HG02981 (cell line): Measurements from ENCODE around the gene MYL7.

Experiments used
- ATAC-seq: cut with Tn5 transposase; IDR thresholded peaks from one replicate; pipeline ENCODE4 v1.9.1; 2021; ENCODE audit warnings: mild to moderate bottlenecking, moderate library complexity; ENCODE audit not compliant: unreplicated experiment

MYL7 gene

GRCh38 chr7:44150966-44151941 is 10.1 kb upstream of the MYL7 start:
- no peak for ATAC-seq

GRCh38 chr7:44150466-44150832 is 9.3 kb upstream of the MYL7 start:
- no peak for ATAC-seq

DNA sequence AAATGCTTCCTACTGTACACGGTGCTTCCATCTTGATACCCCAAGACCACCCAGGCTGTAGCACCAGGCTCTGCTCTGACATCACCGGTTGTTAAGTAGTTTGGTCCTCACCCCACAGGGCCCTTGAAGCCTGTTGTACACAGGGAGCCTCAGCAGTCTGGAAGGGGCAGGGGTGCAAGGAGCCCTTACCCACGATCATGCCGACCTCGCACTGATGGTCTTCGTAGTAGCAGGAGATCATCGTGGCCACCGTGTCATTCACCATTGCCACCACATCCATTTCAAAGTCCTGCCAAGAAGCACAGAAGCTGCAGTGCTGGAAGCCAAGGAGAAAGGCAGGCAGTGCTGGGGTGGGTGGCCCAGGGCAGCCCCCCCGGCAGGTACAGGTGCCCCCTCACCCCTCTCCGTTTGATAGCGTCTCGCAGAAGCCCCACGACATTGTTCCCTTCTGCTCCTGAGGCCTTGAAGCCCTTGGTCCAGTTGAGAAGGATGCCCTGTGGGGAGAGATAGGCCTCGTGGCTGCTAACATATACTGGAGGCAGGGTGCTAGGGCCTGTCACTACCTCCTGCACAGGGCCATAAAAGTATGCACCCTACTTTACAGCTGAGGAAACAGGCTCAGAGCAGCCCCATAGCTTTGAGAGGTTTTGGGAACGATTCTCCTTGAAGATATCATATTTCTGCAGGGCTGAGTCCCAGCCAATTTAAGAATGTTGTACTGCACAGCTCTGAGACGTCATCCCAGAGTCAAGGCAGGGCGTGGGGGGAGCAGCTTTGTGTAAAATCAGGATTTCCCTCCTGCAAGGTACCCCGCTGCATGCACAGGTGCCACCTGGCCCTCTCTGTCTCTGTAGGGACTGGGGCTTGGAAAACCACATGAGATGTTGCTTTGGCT is 8.7 kb upstream of the MYL7 start:
- no peak for ATAC-seq

DNA sequence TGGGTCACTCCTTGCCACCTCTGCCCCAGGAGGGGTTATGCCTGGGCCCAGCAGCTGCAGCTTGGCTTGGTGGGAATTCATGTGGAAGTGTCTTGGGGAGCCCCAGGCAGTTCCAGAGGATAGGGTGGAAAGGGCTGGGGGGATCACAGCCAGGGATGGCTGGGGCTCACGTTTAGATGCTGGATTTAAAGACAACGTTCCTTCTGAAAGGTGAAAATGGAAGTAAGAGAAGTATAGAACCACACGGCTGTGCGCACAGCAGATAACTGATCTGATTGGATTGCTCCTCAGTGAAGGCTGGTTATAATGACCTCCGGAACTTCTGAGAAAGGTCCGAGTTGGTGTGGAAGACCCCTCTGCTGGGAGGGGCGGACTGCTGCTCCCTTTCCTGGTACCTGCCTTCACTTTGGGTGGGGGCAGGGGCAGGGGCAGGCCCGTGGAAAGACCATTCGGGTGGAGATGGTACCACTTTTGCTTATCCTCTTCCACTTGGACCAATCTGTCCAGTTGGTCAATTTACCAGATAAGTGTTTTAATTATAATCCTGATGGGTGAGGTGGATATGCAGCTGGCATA is 7.9 kb upstream of the MYL7 start:
- no peak for ATAC-seq

DNA sequence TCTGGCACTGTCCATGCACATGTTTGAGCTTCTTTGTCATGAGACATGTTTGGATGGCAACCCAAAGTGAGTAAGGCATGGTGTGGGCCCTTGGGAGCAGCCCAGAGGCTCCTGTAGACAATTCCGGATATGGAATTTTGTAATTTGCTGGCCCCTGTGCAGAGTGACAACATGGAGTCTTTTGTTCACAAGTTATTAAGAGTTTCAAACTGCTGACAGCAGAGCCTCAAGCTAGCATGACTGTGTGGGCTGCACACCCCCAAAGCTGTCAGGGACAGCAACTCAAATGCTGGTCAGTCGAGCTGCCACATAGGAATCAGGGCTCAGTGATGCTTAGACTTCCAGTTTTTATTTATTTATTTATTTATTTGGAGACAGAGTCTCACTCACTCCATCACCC is 7.0 kb upstream of the MYL7 start:
- no peak for ATAC-seq

GRCh38 chr7:44147026-44147991 is 6.2 kb upstream of the MYL7 start:
- ATAC-seq, result no peak

- no peak for ATAC-seq
Observed at GRCh38 chr7:44145969-44146911, 5.1 kb upstream of the MYL7 start.

- no peak for ATAC-seq
Observed at GRCh38 chr7:44145479-44145968, 4.4 kb upstream of the MYL7 start.

DNA sequence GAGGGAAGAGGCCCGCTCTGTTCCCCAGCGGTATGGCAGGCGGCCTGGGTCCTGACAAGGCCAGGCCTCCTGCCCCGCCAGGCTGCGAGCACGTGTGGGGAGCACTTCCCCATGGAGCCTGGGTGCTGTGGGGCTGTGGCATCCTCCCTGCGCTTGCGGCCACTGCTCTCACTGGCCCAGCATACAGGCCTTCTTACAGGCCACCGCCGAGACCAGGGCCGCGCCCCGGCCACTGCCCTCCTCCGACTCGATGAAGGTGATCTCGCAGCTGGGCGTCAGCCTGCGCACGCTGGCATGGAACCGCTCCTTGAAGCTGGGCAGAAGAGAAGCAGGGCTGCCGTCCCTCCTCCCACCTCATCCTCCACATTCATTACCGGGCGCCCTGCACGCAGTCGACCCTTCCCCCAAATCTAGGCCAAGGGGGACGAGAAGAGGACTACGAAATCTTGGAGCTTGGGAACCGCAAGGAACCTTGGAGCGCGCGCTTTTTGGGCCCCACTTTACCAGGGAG is 3.9 kb upstream of the MYL7 start:
- ATAC-seq, result no peak

GRCh38 chr7:44144426-44144967 is 3.4 kb upstream of the MYL7 start:
- ATAC-seq, result no peak

- ATAC-seq, result no peak
Observed at GRCh38 chr7:44143646-44144250, 2.6 kb upstream of the MYL7 start.

GRCh38 chr7:44142028-44142427 is 896 bp upstream of the MYL7 start:
- no peak for ATAC-seq

GRCh38 chr7:44140341-44140740 is 791 bp downstream of the MYL7 start:
- no peak for ATAC-seq

- no peak for ATAC-seq
Observed at GRCh38 chr7:44139311-44140010, 1.7 kb downstream of the MYL7 start.

GRCh38 chr7:44138698-44139097 is 2.4 kb downstream of the MYL7 start:
- ATAC-seq, result no peak

- ATAC-seq, result no peak
Observed at GRCh38 chr7:44136731-44137130, 4.4 kb downstream of the MYL7 start.

DNA sequence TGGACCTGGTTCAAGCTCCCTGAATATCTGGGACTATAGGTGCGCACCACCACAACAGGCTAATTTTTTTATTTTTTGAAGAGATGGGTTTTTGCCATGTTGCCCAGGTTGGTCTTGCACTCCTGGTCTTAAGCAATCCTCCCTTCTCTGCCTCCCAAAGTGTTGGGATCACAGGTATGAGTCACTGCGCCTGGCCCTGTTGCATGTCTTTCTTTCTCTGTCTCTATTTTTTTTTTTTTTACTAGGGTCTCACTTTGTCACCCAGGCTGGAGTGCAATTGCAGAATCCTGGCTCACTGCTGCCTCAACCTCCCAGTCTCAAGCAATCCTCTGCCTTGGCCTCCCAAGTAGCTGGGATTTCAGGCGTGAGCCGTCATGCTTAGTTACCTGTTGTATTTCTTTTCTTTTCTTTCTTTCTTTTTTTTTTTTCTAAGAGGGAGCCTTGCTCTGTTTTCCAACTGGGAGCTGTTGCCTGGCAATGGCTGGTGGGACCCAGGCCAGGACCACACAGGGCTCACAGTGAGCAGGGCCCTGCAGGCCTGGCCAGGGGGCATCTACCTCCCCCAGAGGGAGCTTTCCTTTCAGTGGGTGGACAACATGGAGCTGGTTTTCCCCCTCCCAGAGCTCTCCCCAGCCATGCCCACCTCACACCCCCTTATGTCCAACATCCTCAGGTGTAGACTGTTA is 6.0 kb downstream of the MYL7 start:
- ATAC-seq, result no peak
